ENCODE results near the gene COL19A1.

DNA sequence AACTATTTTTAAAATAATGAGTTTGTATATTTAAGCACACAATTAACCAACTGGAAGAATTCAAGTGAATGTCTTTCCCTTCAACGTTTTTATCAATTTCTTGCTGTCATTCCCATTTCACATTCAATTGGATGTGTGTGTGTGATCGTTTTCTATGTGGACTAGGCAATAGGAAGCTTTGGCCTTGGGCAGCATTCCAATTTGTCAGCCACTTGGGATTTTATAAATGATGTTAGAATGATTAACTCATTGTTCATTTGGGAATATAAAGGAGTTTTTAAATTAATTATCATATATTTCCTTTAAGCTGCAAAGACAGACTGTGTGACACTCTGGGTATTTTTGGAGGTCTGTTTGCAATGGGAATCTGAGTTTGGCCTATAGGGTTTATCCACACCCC lies 274.1 kb downstream of the COL19A1 start:
- TF ChIP-seq TAF1 (IDR thresholded peaks at IDR 0.05; ENCODE audit: low read depth) (no peak), EGR1 (IDR thresholded peaks at IDR 0.05) (no peak), EP300 (IDR thresholded peaks at IDR 0.05; ENCODE audit: borderline replicate concordance) (no peak), RAD21 (IDR thresholded peaks at IDR 0.05; ENCODE audit: low read depth) (no peak), YY1 (IDR thresholded peaks at IDR 0.05; ENCODE audit: low read depth) (no peak), ZBTB7A (IDR thresholded peaks at IDR 0.05; ENCODE audit: low read depth) (no peak), FOXM1 (IDR thresholded peaks at IDR 0.05; ENCODE audit: borderline replicate concordance, low read depth) (no peak)
- TF ChIP-seq, protein P1, sequence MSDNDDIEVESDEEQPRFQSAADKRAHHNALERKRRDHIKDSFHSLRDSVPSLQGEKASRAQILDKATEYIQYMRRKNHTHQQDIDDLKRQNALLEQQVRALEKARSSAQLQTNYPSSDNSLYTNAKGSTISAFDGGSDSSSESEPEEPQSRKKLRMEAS (IDR thresholded peaks at IDR 0.05): no peak
- TF ChIP-seq, protein P2, sequence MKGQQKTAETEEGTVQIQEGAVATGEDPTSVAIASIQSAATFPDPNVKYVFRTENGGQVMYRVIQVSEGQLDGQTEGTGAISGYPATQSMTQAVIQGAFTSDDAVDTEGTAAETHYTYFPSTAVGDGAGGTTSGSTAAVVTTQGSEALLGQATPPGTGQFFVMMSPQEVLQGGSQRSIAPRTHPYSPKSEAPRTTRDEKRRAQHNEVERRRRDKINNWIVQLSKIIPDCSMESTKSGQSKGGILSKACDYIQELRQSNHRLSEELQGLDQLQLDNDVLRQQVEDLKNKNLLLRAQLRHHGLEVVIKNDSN (IDR thresholded peaks at IDR 0.05): no peak

Data from Ishikawa (cell line).